ENCODE results near the gene ADAMTS14. TPM values are rescaled to one million over a fixed set of nuclear protein-coding genes. Genes with fewer than 3 reads are reported as not detected.

Gene ADAMTS14
- total RNA-seq, 2 donors from 2014 or later: 0.33 TPM; not detected in 1

- Histone ChIP-seq H3K9me3 (no peaks in the 10 kb centered on the region), H3K36me3 (replicated peaks in 1 of 2; ENCODE audit: insufficient read depth in 1 of 2, low read depth in 2 of 2) (no peaks in the 10 kb centered on the region), H3K4me1 (no peaks in the 10 kb centered on the region), H3K27ac (no peak overlapping the region), H3K4me3 (no peak overlapping the region), H3K27me3 (no peaks in the 10 kb centered on the region)
- DNase-seq: no peak
- 84 to 89% methylated on average over 5 to 14 of the region's 14 CpGs for WGBS, 2 donors
- no peak for TF ChIP-seq POLR2A (IDR thresholded peaks at IDR 0.05)
- TF ChIP-seq CTCF (IDR thresholded peaks at IDR 0.05): no peak
- intact Hi-C loops (cut with DNase I): loop anchor here (10.0 kb wide), 1 partner anchor 277 kb away; the partner anchor contains the start of gene PALD1
- no peak for ATAC-seq
Measured at GRCh38 chr10:70751991-70752390, 79.7 kb downstream of the ADAMTS14 start.

GRCh38 chr10:70752571-70752970 is 80.3 kb downstream of the ADAMTS14 start:
- ATAC-seq (no peak), DNase-seq (no peak)
- Histone ChIP-seq H3K27me3 (no peaks in the 10 kb centered on the region), H3K9me3 (no peaks in the 10 kb centered on the region), H3K36me3 (replicated peaks in 1 of 2; ENCODE audit: insufficient read depth in 1 of 2, low read depth in 2 of 2) (no peaks in the 10 kb centered on the region), H3K27ac (no peak overlapping the region), H3K4me1 (no peaks in the 10 kb centered on the region), H3K4me3 (no peak overlapping the region)
- intact Hi-C loops (cut with DNase I): loop anchor here (10.0 kb wide), 1 partner anchor 278 kb away; the partner anchor contains the start of gene PALD1
- TF ChIP-seq POLR2A (IDR thresholded peaks at IDR 0.05) (no peak), CTCF (IDR thresholded peaks at IDR 0.05) (no peak)
- WGBS, 2 donors: 83 to 96% methylated on average over 2 to 3 of the region's 7 CpGs

GRCh38 chr10:70753026-70753663 is 80.8 kb downstream of the ADAMTS14 start:
- WGBS, 2 donors: 77 to 86% methylated on average over 9 to 10 of the region's 10 CpGs
- TF ChIP-seq CTCF (IDR thresholded peaks at IDR 0.05) (no peak), POLR2A (IDR thresholded peaks at IDR 0.05) (no peak)
- intact Hi-C loops (cut with DNase I): loop anchor here (10.0 kb wide), 1 partner anchor 278 kb away; the partner anchor contains the start of gene PALD1
- no peaks in the 10 kb centered on the region for H3K27me3 ChIP-seq
- ATAC-seq (no peak), DNase-seq (no peak)
- no peaks in the 10 kb centered on the region for H3K9me3 ChIP-seq
- no peak overlapping the region for H3K27ac ChIP-seq
- H3K36me3 ChIP-seq (replicated peaks in 1 of 2; ENCODE audit: insufficient read depth in 1 of 2, low read depth in 2 of 2): no peaks in the 10 kb centered on the region
- no peaks in the 10 kb centered on the region for H3K4me1 ChIP-seq
- H3K4me3 ChIP-seq: no peak overlapping the region

- no peak for DNase-seq
- Histone ChIP-seq H3K4me3 (no peak overlapping the region), H3K27ac (no peak overlapping the region), H3K27me3 (no peaks in the 10 kb centered on the region), H3K4me1 (no peaks in the 10 kb centered on the region), H3K9me3 (no peaks in the 10 kb centered on the region), H3K36me3 (replicated peaks in 1 of 2; ENCODE audit: insufficient read depth in 1 of 2, low read depth in 2 of 2) (no peaks in the 10 kb centered on the region)
- ATAC-seq: no peak
- TF ChIP-seq POLR2A (IDR thresholded peaks at IDR 0.05) (no peak), CTCF (IDR thresholded peaks at IDR 0.05) (no peak)
- WGBS, 2 donors: 45 to 67% methylated on average over 6 to 15 of the region's 15 CpGs
- intact Hi-C loops (cut with DNase I): loop anchor here (10.0 kb wide), 1 partner anchor 279 kb away; the partner anchor contains the start of gene PALD1
Measured at GRCh38 chr10:70753841-70754621, 81.7 kb downstream of the ADAMTS14 start.

Data from body of pancreas (tissue), 4 donors.